ENCODE measurements around the gene KCNJ13. TPM values are rescaled to one million over a fixed set of nuclear protein-coding genes. Genes with fewer than 3 reads are reported as not detected.

The KCNJ13 gene
- total RNA-seq, 3 donors from 2014 or later: not detected

GRCh38 chr2:232750135-232750671 lies 26.2 kb downstream of the KCNJ13 start:
- Histone ChIP-seq H3K4me3 (no peak overlapping the region), H3K4me1 (ENCODE audit: low read depth) (no peaks in the 10 kb centered on the region), H3K9me3 (no peaks in the 10 kb centered on the region), H3K36me3 (ENCODE audit: low read depth) (peaks cover 7% of the 10 kb centered on the region)
- TF ChIP-seq CTCF (IDR thresholded peaks at IDR 0.05): no peak
- DNase-seq: no peak
- intact Hi-C loops (cut with DNase I, micrococcal nuclease): no loop called here
- no peak for ATAC-seq

DNA sequence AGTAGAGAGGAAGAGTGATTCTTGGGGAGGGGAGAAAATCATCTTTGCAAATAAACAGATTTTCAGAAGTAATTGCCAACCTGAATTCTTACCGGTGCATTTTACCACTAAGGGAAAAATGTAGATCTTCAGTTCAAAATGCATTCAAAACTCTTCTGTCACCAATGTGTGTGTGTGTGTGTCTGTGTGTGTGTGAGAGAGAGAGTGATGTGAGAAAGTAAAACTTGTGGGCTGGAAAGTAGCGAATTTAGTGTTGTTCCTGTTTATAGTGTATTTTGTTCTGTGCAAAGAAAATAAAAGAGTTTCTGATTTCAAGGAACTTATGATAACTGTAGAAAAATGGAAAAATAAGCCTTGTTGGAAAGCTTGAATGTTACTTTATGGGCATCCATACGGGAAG lies 27.0 kb downstream of the KCNJ13 start:
- Histone ChIP-seq H3K9me3 (no peaks in the 10 kb centered on the region), H3K4me3 (no peak overlapping the region), H3K36me3 (ENCODE audit: low read depth) (peaks cover 7% of the 10 kb centered on the region), H3K4me1 (ENCODE audit: low read depth) (no peaks in the 10 kb centered on the region)
- intact Hi-C loops (cut with DNase I, micrococcal nuclease): loop anchor here in 1 of 2 donors (10.0 kb wide), 1 partner anchor 265 kb away; the partner anchor contains the start of gene NGEF
- ATAC-seq (no peak), DNase-seq (no peak)
- TF ChIP-seq CTCF (IDR thresholded peaks at IDR 0.05): no peak

- ATAC-seq: no peak
- Histone ChIP-seq H3K9me3 (no peaks in the 10 kb centered on the region), H3K4me1 (ENCODE audit: low read depth) (no peaks in the 10 kb centered on the region), H3K36me3 (ENCODE audit: low read depth) (peaks cover 7% of the 10 kb centered on the region), H3K4me3 (no peak overlapping the region)
- intact Hi-C loops (cut with DNase I, micrococcal nuclease): loop anchor here in 1 of 2 donors (10.0 kb wide), 1 partner anchor 267 kb away; the partner anchor contains the start of gene NGEF
- no peak for DNase-seq
- TF ChIP-seq CTCF (IDR thresholded peaks at IDR 0.05): no peak
These were observed 28.3 kb downstream of the KCNJ13 start for GRCh38 chr2:232748038-232748437.

DNA sequence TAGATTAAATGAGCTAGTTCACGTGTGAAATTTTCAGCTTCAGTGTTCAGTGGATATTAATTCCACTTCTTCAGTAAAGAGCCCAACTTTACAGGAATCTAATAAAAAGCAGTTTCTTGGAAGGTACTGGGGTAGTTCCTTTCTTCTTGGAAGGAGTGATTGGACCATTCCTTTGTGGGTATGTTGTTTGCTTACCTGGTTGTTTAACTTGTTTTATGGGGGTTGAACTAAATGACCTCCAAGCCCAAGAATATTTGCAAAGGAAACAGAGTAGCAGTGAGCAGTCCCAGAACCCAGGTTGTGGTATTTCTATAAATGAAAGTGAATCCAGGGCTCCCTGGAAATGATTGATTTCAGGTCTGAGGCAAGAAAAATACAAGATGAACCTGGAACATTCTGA lies 31.4 kb downstream of the KCNJ13 start:
- H3K4me1 ChIP-seq (ENCODE audit: low read depth): no peaks in the 10 kb centered on the region
- intact Hi-C loops (cut with DNase I, micrococcal nuclease): loop anchor here in 1 of 2 donors (10.0 kb wide), 1 partner anchor 270 kb away; the partner anchor contains the start of gene NGEF
- no peak for TF ChIP-seq CTCF (IDR thresholded peaks at IDR 0.05)
- H3K9me3 ChIP-seq: no peaks in the 10 kb centered on the region
- H3K36me3 ChIP-seq (ENCODE audit: low read depth): peaks cover 7% of the 10 kb centered on the region
- ATAC-seq (peak; percentile 87), DNase-seq (no peak)
- H3K4me3 ChIP-seq: no peak overlapping the region

GRCh38 chr2:232741972-232742371 lies 34.4 kb downstream of the KCNJ13 start:
- H3K4me3 ChIP-seq: no peak overlapping the region
- no peaks in the 10 kb centered on the region for H3K36me3 ChIP-seq (ENCODE audit: low read depth)
- ATAC-seq: peak; percentile 74
- no peaks in the 10 kb centered on the region for H3K4me1 ChIP-seq (ENCODE audit: low read depth)
- H3K9me3 ChIP-seq: no peaks in the 10 kb centered on the region
- DNase-seq: no peak
- TF ChIP-seq CTCF (IDR thresholded peaks at IDR 0.05): no peak
- intact Hi-C loops (cut with DNase I, micrococcal nuclease): loop anchor here in 1 of 2 donors (10.0 kb wide), 1 partner anchor 273 kb away; the partner anchor contains the start of gene NGEF
